ENCODE measurements around the gene GVQW3.

GVQW3 gene

GRCh38 chr11:76453248-76453647 is 72.1 kb downstream of the GVQW3 start:
- DNase-seq: no peak

DNA sequence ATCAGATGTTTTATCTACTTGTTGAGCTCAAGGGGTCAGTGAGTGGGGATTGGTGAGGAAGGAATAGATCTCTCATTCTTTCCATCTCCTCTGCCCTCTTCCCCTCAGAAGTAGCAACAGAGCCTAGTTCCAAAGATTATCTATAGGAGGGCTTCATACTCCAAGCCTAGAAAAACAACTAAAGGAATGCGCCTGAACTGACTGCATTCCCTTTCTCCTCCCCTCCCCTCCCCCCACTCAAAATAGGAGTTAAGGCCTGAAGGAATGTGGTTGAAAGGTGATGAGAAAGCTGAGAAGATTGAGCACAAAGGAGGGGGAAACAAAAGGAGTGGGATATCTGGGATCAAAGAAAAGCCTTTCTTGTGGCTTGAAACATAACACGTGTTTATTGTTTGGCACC is 74.2 kb downstream of the GVQW3 start:
- DNase-seq: peak; percentile 78

DNA sequence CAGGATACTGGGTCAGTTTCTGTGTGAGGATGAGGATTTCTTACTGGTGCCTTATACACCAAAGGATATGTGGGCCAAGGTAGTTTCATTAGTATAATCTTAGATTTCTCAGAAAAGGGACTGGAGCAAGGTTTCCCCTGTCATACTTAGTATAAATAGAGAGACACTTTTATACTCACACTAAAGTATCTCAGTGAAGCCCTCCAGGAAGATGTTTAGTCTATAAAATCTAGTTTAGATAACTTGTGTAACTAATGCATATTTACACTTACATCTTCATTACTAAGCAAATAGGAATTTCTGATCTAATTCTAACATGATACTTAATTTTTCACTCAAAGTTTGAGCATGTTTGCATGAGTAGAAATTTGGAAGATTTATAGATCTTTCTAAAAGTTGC is 74.8 kb downstream of the GVQW3 start:
- DNase-seq: no peak

DNA sequence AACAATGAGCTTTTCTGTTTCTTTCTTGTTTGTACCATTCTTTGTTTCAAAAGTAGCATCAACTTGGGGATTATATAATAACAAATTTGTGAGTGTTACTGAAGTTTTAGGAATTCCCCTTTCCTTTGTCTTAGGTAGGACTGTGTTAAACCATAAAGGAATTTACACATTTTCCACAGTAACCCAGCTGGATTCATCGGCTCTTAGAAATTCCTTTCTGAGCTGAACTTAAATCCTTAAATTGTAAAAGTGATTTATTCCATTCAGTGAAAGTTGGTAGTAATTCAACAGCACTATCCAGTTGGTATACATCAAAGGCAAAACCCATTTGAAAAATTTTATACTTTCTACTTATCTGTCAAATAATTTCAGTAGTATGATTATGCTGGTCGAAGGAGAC is 75.4 kb downstream of the GVQW3 start:
- no peak for DNase-seq

All from fibroblast of skin of right biceps (primary cell).